DMS 273 (cell line): ENCODE measurements around the gene UBE2QL1.

Experiments
- DNase-seq: peaks from one replicate; lab custom pipeline; 2025; ENCODE audit not compliant: unreplicated experiment; lab: John Stamatoyannopoulos, UW

Gene UBE2QL1

DNA sequence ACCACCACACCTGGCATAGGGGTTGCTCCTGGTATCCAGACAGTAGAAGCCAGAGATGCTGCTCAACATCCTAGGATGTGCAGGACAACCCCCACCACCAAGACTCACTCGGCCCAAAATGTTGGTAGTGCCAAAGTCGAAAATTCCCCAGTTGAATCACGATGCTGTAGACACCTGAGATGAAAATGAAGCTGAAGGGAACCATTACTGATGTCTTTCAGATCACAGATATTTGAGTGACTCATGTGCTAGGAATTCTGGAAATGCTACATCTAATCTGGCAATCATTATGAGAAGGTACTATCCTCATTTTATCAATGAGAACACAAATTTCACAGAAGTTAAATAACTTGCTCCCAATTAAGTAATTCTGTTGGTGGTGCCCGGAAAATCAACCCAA is 21.0 kb upstream of the UBE2QL1 start:
- DNase-seq = no peak

DNA sequence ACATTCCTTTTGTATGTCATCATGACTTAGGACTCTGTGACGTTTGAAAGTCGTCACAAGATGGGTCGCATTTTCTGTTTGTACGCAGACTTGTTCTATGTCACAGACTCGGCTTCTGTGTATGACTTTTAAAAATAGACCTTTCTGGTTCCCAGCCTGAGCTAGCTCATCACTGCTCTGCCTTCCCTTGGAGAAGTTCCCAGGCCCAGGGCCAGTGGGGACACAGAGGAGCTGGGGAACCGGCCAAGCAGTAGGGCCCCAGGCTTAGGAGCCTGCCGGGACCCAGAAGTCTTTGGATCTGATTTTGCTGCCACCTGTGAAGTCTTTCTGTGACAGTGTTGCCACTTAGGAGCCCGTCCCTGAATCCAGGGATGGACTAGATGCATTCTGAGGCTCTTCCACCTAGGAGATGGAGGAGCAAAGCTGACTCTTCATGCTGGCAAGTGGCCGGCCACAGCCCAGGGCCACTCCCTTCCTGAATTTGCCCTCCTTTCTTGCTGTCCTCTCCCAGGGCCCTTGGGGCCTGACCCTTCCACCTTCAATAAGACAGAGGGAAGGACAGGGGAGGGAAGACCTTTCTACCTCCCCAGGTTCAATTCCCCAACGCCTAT is 18.1 kb upstream of the UBE2QL1 start:
- DNase-seq = no peak

DNA sequence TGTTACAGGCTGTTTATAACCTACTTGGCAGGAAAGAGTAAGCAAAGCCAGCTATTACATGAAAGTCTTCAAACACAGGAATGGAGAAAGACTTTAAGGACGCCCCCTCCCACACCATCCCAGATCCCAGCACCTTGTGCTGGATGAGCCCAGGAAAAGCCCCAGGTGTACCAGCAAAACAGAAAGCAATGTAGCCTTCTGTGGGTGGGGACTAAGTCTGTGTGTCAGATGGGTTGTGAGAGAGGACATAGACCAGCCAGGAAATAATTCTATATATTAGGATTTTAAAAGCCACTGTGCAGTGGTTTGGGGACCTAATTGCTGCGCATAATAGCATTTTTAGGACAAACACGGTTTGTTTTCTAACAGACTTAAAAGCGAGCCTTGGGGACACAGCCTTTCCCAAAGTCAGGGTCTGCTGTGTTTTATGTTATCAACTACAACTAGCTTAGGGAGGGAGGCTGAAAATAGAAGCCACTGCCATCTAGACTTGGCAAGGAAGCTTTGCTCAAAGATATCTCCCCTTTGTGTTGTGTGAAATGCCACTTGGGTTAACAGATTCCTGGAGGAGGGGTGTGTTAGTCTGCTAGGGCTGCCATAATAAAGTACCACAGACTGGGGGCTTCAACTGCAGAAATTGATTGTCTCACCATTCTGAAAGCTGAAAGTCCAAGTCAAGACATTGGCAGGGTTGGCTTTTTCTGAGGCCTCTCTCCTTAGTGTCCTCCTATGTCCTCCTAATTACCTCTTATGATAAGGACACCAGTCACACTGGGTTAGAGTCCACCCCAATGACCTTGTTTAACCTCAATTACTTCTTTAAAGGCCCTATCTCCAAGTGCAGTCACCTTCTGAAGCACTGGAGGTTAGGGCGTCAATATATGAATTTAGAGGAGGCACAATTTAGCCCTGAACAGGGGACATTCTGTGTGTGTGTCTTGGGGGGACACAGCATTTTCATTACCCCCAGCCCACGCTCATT is 17.2 kb upstream of the UBE2QL1 start:
- no peak for DNase-seq

DNA sequence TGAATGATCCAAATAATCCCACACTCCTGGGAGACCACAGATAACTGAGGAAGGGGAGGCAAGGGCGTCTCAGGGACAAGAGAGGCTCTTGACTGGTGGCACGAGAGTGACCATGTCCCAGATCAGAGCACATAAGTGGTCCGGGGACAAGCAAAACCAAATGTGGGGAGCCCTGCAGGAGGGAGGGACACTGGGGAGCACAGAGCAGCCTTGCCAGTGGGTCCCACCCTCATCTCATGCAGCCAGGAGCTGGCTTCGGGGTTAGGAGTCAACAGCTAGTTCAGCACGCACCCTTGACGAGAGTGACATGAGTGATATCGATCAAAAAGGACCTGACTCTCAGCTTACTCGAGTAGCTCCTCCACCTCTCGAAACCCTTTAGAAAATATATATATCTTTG is 16.5 kb upstream of the UBE2QL1 start:
- no peak for DNase-seq

DNA sequence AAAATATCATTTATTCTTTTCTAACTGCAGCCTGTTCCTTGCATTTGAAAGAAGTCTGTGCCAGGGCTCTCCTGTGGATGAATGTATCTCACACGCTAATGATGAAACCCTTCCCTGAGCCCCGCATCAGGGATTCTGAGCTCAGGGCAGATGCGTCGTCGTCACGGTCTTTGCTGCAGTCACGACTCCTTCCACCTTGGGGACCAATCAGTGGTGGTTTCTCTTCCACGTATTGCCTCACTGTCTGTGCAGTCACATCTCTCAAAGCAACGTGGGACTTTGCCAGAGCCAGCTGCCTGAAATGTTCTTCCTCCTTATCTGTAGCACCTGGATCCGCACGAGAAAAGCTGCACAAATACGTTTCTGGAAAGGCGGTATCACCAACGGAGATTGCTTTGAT is 13.9 kb upstream of the UBE2QL1 start:
- DNase-seq = no peak

DNA sequence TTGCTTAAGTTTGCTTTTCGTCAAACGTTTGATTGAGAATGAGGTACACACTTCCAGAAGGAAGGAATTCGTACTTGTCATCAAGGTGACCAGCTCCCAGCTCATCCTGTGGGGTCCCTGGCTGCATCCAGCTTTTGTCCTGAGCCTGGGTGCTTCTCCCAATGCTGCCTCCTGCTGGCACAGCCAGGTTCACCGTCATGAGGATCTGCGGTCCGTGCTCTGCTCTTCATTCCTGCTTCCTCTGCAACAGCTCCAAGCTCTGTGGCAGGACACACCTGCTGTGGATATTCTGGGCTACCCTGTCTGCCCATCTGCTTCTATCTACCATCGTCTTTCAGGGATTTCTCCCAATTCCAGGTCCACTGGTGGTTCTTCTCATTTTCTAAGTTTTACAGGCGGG is 13.3 kb upstream of the UBE2QL1 start:
- DNase-seq = peak; percentile 47

DNA sequence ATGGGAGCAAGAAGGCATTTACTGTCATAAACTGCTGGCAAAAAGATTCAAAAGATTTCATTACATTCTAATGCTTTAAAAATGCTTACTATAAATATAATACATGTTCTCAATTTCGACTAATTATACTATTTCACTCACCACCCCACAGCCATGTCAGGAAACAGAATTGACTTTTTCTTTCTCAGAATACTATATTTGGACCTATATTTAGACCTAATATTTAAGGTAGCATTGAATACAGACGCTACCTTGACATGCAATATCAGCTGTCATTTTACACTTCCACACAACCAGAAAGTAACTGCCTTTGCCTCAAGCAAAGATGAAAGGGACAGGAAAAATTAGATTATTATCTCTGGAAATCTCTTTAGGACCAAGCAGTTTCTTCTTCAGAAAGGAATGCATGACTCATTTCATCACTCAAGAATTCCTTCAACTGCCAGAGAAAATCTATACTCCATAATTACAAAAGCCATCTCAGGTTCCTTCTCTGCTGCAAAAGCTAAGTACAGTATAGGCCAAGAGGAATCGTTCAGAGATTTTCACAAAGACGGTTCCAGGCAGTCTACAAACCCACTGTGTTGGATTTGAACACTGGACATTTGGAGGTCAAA is 11.8 kb upstream of the UBE2QL1 start:
- no peak for DNase-seq

DNA sequence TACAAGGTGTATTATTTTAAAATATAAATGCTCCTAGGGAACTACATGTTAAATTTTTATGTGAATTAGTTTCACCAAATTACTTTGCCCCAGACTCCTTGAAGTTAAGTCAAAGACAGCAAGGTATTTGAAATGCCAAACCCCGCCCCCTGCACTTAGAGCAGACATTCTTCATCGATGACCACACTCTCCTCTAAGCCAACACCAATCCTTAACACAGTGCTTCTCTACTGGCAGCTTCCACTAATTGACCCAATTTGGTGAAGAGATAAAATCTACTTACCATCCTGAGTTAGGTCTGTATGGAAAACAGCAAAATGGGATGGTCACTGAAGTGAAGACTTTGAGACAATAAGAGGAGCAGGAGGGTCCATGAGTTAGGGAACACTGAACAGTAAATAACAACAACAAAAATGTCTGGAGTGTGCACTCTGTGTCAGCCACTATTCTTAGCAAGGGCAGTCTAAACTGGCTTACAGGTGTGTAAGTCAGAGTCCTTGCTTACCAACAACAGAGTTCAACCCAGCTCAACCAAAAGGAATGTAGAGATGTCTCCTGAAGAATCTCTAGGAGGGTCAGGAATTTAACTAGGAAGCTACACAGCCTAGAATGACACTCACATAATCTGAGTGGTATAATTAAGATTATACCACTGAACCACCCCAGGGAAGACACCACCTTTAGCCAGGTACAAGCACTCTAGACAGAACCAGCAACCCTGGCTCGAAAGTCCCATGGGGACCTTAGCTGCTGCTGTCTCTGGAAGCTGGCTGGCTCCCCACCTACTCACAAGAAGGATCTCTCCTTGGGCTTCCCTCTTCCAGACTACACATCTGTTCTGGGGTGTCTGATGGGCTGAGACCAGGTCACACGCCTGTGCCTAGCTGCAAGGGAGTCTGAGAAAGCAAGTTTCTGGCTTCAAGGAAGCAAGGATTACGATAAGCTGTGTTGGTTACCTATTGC is 8.8 kb upstream of the UBE2QL1 start:
- DNase-seq = no peak

DNA sequence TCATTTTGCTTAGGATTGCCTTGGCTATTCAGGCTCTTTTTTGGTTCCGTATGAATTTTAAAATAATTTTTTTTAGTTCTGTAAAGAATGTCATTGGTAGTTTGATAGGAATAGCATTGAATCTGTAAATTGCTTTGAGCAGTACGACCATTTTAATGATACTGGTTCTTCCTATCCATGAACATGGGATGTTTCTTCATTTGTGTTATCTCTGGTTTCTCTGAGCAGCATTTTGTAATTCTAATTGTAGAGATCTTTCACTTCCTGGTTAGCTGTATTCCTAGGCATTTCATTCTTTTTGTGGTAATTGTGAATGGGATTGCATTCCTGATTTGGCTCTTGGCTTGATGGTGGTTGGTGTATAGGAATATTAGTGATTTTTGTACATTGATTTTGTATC is 6.3 kb upstream of the UBE2QL1 start:
- no peak for DNase-seq

DNA sequence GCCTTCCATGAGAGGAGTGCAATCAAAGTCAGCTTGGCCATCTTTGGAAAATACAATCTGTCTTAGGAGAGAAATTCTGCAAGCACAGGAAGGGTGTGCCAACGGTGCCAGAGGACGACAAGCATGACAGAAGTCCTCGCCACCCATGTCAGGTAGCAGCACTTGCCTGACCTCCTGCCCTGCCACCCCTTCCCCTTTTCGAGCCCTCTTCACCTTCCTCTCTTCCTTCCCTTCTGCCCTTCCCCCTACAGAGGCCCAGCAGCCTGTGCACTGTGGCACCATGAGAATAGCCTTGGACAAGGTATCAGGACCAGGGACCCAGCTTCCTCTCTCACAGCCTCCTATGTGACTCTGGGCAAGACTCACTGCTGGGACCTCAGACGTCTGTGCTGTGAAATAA is 5.3 kb upstream of the UBE2QL1 start:
- DNase-seq = no peak

DNA sequence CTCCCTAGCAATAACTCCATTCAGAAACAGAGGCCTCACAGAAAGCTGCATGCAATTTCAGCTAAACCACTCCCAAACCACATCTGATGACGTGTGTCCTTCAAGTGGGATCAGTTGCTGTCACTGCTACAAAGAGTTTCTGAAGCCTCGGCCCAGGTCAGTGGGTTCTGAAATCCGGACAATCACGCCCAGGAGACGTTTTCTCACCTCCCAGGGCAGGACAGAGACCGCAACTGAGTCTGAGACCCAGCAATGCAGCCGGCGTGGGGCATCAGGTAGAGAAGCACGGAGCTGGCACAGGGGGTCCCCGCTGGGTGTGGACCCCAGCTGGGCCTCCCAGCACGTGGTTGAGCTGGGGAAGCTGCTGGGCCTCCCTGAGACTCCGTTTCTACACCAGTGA is 2.6 kb upstream of the UBE2QL1 start:
- DNase-seq = no peak

DNA sequence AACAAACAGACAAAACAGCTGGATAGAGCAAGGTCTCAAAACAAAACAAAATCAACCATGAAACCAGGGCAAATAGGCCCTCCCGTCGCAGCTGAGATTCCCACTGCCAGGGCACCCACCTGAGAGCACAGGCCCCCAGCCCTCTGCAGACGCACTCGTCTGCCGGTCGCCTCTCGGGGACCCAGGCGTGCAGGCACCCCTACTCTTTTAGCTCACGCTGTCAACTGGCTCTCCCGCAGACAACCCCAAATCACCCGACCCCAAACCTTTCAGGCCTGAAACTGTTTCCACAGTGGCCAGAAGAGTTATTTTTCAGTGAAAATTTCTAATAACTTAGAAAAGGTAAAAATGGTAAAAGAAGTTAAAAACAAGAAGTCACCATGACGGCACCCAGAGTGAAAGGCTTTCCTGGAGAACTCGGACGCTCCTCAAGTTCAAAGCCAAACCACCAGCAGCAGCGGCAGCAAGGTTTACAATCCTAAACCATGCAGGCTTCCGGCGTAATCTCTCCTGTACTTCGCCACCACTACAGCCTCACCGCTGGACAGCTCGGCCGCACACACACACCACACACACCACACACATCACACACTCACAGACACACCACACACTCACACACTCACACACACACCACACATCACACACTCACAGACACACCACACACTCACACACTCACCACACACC is 1.9 kb upstream of the UBE2QL1 start:
- DNase-seq = peak; percentile 13

DNA sequence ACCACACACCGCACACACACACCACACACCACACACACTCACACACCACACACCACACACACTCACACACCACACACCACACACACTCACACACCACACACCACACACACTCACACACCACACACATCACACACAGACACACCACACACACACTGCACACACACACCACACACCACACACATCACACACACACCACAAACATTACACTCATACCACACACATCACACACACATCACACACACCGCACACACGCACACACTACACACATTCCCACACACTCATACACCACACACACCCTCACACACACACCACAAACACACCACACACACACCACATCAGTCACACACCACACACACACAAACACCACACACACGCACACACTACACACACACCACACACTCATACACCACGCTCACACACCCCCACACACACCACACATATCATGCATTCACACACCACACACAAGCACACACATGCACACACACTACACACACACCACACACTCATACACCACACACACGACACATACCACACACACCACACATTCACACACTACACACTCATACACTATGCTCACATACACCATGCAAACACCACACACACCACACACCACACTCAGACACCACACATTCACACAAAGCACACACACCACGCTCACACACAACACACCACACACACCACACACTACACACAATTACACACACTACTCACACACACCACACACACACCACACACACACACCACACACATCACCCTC is 1.1 kb upstream of the UBE2QL1 start:
- no peak for DNase-seq

DNA sequence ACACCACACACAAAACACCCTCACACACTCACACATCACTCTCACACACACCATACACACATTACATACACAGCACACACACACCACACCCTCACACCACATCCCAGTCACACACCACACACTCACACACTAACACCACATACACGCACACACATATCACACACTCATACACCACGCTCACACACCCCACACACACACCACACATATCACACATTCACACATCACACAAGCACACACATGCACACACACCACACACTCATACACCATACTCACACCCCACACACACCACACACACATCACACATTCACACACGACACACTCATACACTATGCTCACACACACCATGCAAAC is 543 bp upstream of the UBE2QL1 start:
- DNase-seq = no peak

DNA sequence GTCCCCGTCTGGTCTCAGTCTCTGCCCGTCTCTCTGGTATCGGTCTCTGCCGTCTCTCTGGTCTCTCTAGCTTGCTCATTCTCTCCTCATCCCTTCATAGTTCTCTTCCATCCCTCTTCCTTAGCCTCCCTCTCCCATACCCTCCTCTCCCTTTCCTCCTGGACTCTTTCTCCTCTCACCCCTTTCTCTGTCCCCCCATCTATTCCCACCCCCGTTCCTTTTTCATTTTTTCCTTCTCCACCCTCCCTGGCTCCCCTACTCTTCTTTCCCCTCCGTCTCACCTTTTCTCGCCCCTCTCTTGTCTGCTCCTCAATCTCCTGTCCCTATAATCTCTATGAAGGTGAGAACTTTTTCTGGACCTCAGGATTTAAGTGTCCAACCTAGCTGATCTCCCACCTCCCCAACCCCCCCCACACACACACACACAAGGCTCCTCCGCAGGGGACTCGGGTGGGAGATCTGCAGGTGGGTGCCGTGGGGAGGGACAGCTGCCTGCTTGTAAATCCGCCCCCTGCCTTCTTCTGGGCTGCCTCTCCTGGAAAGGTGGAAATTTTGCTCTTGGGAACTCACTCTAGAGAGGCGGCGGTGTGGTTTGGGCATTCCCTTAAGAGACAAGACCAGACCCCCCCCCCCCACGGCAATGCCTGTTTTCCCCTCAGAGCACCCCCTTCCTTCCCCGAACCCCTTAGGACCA is 953 bp downstream of the UBE2QL1 start:
- no peak for DNase-seq

DNA sequence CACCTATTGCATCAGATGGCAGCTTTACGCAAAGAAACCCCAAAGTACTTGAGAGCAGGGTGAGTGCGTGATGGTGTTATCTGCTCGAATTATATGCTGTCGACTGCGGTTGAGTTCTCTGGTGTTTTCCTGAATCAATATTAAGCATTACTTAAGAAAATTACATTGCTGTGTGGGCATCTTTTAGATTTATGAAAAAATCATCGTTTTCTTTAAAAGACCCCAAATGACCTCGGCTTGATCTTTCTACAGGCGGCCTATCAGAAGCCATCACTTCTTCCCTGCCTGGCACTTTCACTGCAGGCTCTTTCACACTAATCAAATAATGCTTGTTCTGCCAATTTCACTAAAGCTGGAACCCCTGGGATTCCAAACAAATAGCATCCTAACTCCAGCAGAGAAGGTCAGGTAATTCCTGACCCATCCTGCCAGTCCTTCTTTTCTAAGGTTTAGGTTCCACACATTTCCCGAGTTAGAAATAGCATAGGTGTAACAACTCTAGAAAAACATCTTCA is 1.7 kb downstream of the UBE2QL1 start:
- DNase-seq = no peak

DNA sequence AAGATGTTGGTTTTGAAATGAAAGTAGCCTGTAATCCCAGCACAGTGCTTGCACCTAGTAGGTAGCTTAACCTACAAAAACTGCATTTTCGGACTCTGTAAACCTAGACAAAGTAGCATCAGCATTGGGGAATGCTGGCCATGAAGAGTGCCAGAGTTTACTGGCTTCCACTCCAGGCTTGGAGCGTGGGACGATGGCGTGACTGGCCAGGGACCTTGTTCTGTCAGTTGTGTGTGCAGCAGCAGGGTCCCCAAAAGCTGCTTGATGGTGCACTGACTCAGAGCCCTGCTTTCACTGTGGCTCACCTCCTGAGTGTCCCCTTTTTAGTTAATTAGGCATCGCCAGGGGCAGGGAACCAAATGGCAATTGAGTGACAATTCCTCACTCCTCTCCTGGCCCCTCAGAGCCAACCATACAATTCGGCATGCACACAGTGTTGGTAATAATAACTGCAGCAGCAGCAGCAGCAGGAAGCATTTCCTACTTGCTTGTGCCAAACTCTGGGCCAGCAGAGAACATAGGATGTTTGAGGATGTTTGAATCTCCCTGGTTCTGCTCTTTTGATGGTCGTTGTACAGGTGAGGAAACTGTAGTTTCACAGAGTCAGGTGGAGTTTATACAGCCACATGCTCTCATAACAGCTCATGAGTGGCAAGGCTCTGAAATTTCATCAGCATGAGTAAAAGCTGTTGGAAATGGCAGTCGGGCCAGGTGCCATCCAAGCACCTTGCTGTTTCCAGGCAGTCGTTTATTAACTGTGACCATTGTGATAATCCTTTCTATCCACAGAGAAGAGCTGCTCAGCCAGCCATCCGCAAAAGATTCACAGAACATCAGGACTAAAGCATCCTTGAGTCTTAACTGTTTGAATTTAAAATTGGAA is 4.2 kb downstream of the UBE2QL1 start:
- no peak for DNase-seq
